GM12875 (cell line): ENCODE measurements around the gene PACRG.

Source experiments
- H3K4me3 ChIP-seq: one replicate; pipeline ENCODE4 v1.5.1; 2011; ENCODE audit warnings: low read depth, low read length, control low read depth
- CTCF ChIP-seq: IDR thresholded peaks from 2 replicates; pipeline ENCODE4 v1.5.1; 2011; ENCODE audit warnings: low read depth, mild to moderate bottlenecking, control low read depth, inconsistent platforms, low read length, moderate library complexity, borderline replicate concordance; ENCODE audit not compliant: insufficient read depth

PACRG gene

DNA sequence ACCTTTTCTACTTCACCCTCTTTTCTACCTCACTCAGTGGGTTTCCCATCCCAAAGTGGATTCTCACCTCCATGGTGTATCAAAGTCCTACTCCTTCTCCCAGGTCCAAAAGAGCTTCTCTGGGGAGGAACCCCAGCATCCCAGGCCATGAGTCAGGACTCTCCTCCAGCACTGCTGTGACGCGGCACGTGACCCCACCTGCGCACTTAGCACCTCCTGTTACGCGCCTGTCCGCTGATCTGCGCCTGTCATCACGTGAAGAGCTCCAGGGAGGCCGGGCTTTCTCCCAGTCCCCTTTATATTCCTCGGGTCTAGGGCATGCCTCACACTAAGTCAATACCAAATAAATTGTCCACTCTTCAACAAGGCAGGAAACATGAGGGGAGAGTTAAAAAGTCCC lies 459.8 kb downstream of the PACRG start:
- H3K4me3 ChIP-seq = no peak overlapping the region
- TF ChIP-seq CTCF = no peak

DNA sequence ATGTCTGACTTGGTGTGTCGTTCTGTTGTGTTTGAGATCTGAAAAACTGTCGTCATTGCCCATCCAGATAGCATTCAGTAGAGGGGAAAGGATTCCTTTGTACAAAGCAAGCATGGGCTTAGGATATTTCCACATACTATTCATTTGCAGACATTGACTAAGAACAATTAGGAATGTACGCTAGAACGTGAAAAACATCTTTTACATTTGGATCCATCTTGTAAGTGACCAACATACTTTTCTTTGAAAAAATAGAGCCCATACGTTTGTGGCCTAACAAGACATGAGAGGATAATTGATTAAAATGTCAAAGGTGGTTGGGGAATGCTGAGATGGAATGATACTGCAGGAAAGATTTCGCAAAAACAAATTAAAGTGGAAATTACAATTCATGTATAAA lies 461.0 kb downstream of the PACRG start:
- no peak for TF ChIP-seq CTCF

DNA sequence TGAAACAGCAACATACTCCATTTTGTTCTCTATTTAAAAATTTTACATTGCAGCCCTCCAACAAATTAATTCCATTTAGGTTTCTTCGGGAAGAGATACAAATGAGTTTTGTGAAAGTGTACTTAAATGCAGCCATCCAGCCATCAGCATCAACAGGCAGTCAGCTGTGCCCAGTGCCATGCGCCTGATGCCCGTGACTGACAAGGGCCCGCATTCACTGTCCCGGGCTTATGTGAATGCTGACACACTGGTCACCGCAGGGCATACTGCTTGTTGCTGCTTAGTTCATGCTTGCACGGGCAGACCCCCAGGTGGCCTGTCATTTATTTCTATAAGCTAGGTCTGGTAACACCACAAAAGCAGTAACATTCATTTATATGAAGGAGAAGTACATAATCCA lies 461.8 kb downstream of the PACRG start:
- TF ChIP-seq CTCF = no peak
- no peak overlapping the region for H3K4me3 ChIP-seq

More for the DNA sequence above, 461.0 kb downstream of the PACRG start:
- H3K4me3 ChIP-seq = no peak overlapping the region

- no peak for TF ChIP-seq CTCF
- H3K4me3 ChIP-seq = no peak overlapping the region
Measured at GRCh38 chr6:163190786-163191185, 463.0 kb downstream of the PACRG start.

- no peak for TF ChIP-seq CTCF
- H3K4me3 ChIP-seq = no peak overlapping the region
Measured at GRCh38 chr6:163191704-163192537, 464.1 kb downstream of the PACRG start.

- TF ChIP-seq CTCF = no peak
- H3K4me3 ChIP-seq = no peak overlapping the region
Measured at GRCh38 chr6:163192591-163192990, 464.8 kb downstream of the PACRG start.

DNA sequence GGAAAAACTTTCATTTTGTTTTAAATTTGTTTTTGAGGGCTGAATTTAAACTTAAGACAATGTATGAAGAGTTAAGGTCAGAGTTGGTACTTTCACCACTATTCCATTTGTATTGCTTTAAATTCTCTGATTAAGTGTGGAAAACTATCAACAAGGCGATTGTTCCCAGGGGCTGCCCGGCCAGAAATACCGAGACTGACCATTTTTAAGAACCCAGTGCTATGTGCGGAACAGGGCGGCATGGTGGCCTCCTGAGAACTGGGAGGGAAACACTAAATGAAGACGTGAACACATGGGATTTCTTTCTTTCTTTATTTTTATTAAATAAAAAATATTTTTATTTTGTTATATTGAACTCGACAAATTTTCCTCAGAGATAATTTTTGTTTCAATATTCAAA lies 465.6 kb downstream of the PACRG start:
- TF ChIP-seq CTCF = no peak
- H3K4me3 ChIP-seq = no peak overlapping the region
